ENCODE measurements around the gene EML4.

DNA sequence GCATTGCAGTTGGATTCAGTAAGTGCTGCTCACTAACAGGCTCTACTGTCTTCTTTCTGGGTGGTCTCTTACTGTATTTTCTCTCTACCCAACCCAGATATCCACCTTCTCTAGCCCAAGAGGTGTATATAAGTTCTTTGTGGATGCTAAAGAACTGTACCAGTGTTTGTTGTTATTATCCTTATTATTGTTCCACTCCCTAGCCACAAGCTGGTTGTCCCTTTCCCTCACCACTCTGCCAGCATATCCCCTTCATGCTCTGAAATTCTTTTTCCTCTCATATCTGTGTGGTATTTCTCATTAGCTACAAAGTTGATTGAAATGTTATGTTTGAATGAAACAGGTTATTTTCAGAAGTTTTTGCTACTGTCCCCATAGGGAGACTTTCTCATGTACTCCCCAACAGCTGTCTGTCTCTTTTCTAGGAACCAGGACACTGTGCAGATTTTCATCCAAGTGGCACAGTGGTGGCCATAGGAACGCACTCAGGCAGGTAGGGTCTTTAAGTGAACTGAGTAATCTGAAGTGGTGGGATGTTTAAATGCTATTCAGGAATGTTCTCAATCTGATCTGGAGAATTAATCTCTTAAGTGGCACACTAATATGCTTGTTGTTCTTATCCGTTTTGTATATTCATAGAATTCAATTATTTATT lies 135.0 kb downstream of the EML4 start:
- TF ChIP-seq, protein P1, sequence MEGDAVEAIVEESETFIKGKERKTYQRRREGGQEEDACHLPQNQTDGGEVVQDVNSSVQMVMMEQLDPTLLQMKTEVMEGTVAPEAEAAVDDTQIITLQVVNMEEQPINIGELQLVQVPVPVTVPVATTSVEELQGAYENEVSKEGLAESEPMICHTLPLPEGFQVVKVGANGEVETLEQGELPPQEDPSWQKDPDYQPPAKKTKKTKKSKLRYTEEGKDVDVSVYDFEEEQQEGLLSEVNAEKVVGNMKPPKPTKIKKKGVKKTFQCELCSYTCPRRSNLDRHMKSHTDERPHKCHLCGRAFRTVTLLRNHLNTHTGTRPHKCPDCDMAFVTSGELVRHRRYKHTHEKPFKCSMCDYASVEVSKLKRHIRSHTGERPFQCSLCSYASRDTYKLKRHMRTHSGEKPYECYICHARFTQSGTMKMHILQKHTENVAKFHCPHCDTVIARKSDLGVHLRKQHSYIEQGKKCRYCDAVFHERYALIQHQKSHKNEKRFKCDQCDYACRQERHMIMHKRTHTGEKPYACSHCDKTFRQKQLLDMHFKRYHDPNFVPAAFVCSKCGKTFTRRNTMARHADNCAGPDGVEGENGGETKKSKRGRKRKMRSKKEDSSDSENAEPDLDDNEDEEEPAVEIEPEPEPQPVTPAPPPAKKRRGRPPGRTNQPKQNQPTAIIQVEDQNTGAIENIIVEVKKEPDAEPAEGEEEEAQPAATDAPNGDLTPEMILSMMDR (conservative IDR thresholded peaks at IDR 0.05; ENCODE audit: low read length), result no peak
- no peak for TF ChIP-seq EZH2phosphoT487 (IDR thresholded peaks at IDR 0.05; ENCODE audit: borderline replicate concordance, low read depth, low read length)
